ENCODE results near the gene CRLF1.

CRLF1 gene

DNA sequence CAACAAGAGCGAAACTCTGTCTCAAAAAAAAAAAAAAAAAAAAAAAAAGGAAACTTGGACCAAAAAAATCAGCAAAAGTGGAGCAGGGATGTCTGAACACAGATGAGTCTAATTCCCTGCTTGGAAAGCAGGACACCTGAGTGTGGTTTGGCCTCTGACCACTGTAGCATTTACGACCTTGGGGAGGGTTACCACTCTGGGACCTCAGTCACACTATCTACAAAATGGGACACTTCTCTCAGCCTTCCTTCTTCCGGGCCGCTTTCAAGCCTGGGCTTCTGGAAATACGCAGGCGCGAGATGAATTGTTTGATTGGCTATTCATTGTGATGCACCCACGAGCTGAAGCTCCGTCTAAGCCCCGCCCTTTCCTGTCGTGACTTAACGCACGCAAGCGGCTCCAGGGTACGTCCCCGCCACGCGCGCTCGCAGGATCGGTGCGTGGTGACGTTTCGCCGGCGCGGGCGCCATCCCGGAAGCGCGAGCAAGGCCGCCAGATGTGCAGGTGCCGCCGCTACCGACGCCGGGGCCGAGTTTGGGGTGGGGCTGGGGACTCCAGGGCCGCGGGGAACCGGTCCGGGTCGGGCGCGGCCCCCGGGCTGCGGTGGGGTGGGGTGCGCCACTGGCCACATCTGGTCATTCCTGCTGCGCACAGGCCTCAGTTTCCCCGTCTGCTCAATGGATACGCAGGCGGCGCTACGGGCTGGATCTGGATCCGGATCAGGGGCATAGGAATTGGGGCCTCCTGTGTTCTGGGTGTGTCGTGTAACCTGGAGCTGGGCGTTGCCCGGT lies 49.0 kb downstream of the CRLF1 start, which contains the start of gene KXD1:
Gene KXD1 (plus strand): TSS at position 460 of the 791 bp plus-strand sequence. CDS start 4,187 bp downstream, outside the sequence.
- DNase-seq (ENCODE audit: low read depth) = peak; percentile 97

DNA sequence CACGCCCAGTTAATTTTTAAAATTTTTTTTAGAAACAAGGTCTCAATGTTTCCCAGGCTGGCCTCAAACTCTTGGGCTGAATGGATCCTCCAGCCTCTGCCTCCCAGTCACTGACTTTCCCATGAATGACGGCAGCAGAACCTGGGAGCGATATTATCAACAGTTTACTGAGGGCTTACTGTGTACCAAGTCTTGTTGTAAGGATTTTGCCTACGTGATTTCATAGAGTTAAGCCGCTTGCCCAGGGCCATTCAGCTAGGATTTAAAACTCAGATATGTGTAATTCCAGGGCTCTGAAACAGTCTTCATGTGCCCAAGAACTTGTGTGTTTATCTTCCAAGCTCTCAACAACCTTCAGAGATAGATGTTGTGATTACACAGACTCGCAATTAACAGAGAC lies 55.0 kb downstream of the CRLF1 start:
- no peak for DNase-seq (ENCODE audit: low read depth)

DNA sequence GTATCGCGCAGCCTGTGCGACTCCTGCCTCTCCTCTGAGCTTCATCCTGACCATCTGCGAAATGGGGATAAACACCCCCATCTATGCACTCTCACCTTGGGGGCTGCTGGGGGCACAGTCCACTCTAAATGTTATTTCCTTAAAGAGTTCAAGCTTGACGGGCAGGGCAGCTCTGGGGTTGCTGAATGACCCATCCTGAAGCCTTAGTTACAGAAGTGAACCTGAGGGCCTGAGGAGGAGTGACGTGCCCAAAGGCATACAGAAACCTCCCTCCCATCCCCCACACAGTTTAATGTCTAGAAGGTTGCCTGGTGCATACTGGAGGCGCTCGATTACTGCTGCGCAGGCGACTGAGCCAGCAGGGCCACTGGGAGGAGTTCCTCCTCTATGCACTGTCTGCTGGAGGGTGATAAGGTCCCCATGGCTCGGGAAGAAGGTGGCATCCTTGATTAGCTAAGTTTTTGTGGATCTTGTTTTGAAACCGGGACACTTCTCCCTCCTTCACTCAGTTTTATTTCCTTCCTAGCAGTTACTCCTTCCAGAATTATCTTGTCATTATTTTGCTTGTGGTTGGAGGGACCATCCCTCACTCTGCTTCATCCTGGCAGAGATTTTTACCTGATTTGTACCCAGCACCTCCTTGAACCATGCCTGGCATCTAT lies 62.7 kb downstream of the CRLF1 start:
- peak; percentile 39 for DNase-seq (ENCODE audit: low read depth)
